ENCODE results near the gene WNK2.
"Not testable (repeated sequence)": the region's sequence is repeated elsewhere in the genome, so short reads cannot be mapped to it uniquely, and the experiment has no call there.

The WNK2 gene

GRCh38 chr9:93342428-93342827, 158.5 kb downstream of the WNK2 start:
- DNase-seq, result not testable (repeated sequence)

GRCh38 chr9:93343663-93344062, 159.7 kb downstream of the WNK2 start:
- no peak for DNase-seq

- DNase-seq, result no peak
Measured at GRCh38 chr9:93345643-93346230, 161.8 kb downstream of the WNK2 start.

GRCh38 chr9:93346231-93347112, 162.5 kb downstream of the WNK2 start:
- DNase-seq, result no peak

- not testable (repeated sequence) for DNase-seq
Measured at GRCh38 chr9:93347371-93347975, 163.5 kb downstream of the WNK2 start.

GRCh38 chr9:93353413-93354310, 169.7 kb downstream of the WNK2 start:
- DNase-seq, result not testable (repeated sequence)

- DNase-seq, result no peak
Measured at GRCh38 chr9:93354451-93354850, 170.5 kb downstream of the WNK2 start.

- DNase-seq, result no peak
Measured at GRCh38 chr9:93355827-93356226, 171.9 kb downstream of the WNK2 start.

GRCh38 chr9:93357649-93358048, 173.7 kb downstream of the WNK2 start:
- no peak for DNase-seq

GRCh38 chr9:93359907-93360306, 176.0 kb downstream of the WNK2 start:
- DNase-seq, result not testable (repeated sequence)

GRCh38 chr9:93361995-93362394, 178.1 kb downstream of the WNK2 start:
- DNase-seq, result no peak

- DNase-seq, result no peak
Measured at GRCh38 chr9:93364734-93365426, 180.9 kb downstream of the WNK2 start.

- no peak for DNase-seq
Measured at GRCh38 chr9:93365427-93366118, 181.6 kb downstream of the WNK2 start.

- DNase-seq, result no peak
Measured at GRCh38 chr9:93366119-93366447, 182.1 kb downstream of the WNK2 start.

- DNase-seq, result not testable (repeated sequence)
Measured at GRCh38 chr9:93366486-93366885, 182.5 kb downstream of the WNK2 start.

- no peak for DNase-seq
Measured at GRCh38 chr9:93368437-93368836, 184.5 kb downstream of the WNK2 start.

- no peak for DNase-seq
Measured at GRCh38 chr9:93369686-93370085, 185.7 kb downstream of the WNK2 start.
